CD4-positive, alpha-beta T cell (primary cell): ENCODE measurements around the gene SPRED2. TPM values are rescaled to one million over a fixed set of nuclear protein-coding genes. Genes with fewer than 3 reads are reported as not detected.

Experiments used
- ATAC-seq: fragments of 200-7000 bp; cut with Tn5 transposase; one replicate; pipeline ENCODE4 v1.10.0; 2022; ENCODE audit warnings: mild to moderate bottlenecking; ENCODE audit not compliant: poor library complexity
- CTCF ChIA-PET: fragments of 350-600 bp; sonication (Branson Sonifier 250); formaldehyde crosslinking; loops from one replicate; lab custom pipeline; 2021; ENCODE audit warnings: antibody characterized with exemption, inconsistent platforms; lab: Charles Lee
- POLR2A ChIA-PET: fragments of 350-600 bp; sonication (Branson Sonifier 250); formaldehyde crosslinking; loops from one replicate; lab custom pipeline; 2021; ENCODE audit warnings: antibody characterized with exemption, inconsistent platforms; lab: Charles Lee
- DNase-seq, 14 experiments: peaks; one replicate each; pipeline ENCODE4 v3.0.0-alpha.2; 2013 to 2020; ENCODE audit warnings: mixed read lengths in 2 of 14
- H3K27ac ChIP-seq, 2 donors: one replicate each; pipeline versions ENCODE4 v1.5.1 to v1.7.0; 2013; ENCODE audit warnings: low read length in 2 of 2, low read depth in 1 of 2, mild to moderate bottlenecking in 1 of 2
- H3K27me3 ChIP-seq, 2 experiments: 1 replicate in 1 of 2; 2 replicates in 1 of 2; pipeline versions ENCODE4 v1.6.1 to v1.7.0; 2013; ENCODE audit warnings: low read length in 2 of 2, control low read depth in 1 of 2, mild to moderate bottlenecking in 1 of 2, moderate library complexity in 1 of 2; ENCODE audit not compliant: insufficient read depth in 2 of 2, control insufficient read depth in 1 of 2
- H3K36me3 ChIP-seq: one replicate; pipeline ENCODE4 v1.6.1; 2013; ENCODE audit warnings: low read length, control low read depth; ENCODE audit not compliant: insufficient read depth
- H3K4me1 ChIP-seq: one replicate; pipeline ENCODE4 v1.6.1; 2013; ENCODE audit warnings: low read length, control low read depth; ENCODE audit not compliant: insufficient read depth
- H3K4me3 ChIP-seq: one replicate; pipeline ENCODE4 v1.5.1; 2013; ENCODE audit warnings: mild to moderate bottlenecking, low read length, moderate library complexity
- H3K9me3 ChIP-seq, 2 experiments: 1 replicate in 1 of 2; 2 replicates in 1 of 2; pipeline versions ENCODE4 v1.6.1 to v1.7.0; 2013; ENCODE audit warnings: low read length in 2 of 2, mild to moderate bottlenecking in 2 of 2, control low read depth in 1 of 2, moderate library complexity in 1 of 2; ENCODE audit not compliant: control insufficient read depth in 1 of 2, insufficient read depth in 1 of 2
- H3K27ac Mint-ChIP-seq: one replicate; pipeline ENCODE4 v1.8.0; 2020; ENCODE audit warnings: mixed read lengths
- H3K27me3 Mint-ChIP-seq: one replicate; pipeline ENCODE4 v1.8.0; 2021; ENCODE audit warnings: mixed read lengths
- H3K36me3 Mint-ChIP-seq: one replicate; pipeline ENCODE4 v1.8.0; 2021; ENCODE audit warnings: low read depth, mixed read lengths
- H3K4me1 Mint-ChIP-seq: one replicate; pipeline ENCODE4 v1.8.0; 2021; ENCODE audit warnings: low read depth, mixed read lengths
- H3K4me3 Mint-ChIP-seq: one replicate; pipeline ENCODE4 v1.8.0; 2020; ENCODE audit warnings: mild to moderate bottlenecking, mixed read lengths
- H3K9me3 Mint-ChIP-seq: one replicate; pipeline ENCODE4 v1.8.0; 2020; ENCODE audit warnings: mixed read lengths
- intact Hi-C, 2 experiments: fragments of 100-400 bp; cut with DNase I in 1 of 2; cut with micrococcal nuclease in 1 of 2; formaldehyde crosslinking; loops; one replicate each; pipeline versions ENCODE4 v1.15.1 to v1.9.0; 2023 to 2025; cut with DNase I, micrococcal nuclease
- total RNA-seq, 174 experiments: library from RNA in 2 of 174; stranded (reverse) in 2 of 174; gene quantifications; one replicate each; pipeline ENCODE4 v1.2.3 and lab custom pipeline; 2021 to 2026
- TF ChIP-seq, protein P1 (sequence below): fragments of 200-600 bp; IDR thresholded peaks from one replicate; pipeline ENCODE4 v1.8.0; 2022; ENCODE audit warnings: antibody characterized with exemption, mild to moderate bottlenecking

Gene SPRED2
- total RNA-seq, 2 experiments from 2014 or later = 2.5 to 2.8 TPM

GRCh38 chr2:65353046-65353445 lies 79.4 kb downstream of the SPRED2 start:
- Histone ChIP-seq H3K27ac (no peak overlapping the region), H3K4me1 (no peaks in the 10 kb centered on the region), H3K36me3 (no peaks in the 10 kb centered on the region), H3K9me3 (no peaks in the 10 kb centered on the region), H3K27me3 (no peaks in the 10 kb centered on the region), H3K4me3 (no peak overlapping the region)
- Mint-ChIP-seq H3K27ac (no peak overlapping the region), H3K4me3 (no peak overlapping the region), H3K27me3 (no peaks in the 10 kb centered on the region), H3K9me3 (no peaks in the 10 kb centered on the region), H3K36me3 (no peaks in the 10 kb centered on the region), H3K4me1 (peaks cover 7% of the 10 kb centered on the region)
- ATAC-seq (no peak), DNase-seq (no peak)
- ChIA-PET CTCF (no interaction called here), POLR2A (no interaction called here)
- intact Hi-C loops = no loop called here
- TF ChIP-seq, protein P1, sequence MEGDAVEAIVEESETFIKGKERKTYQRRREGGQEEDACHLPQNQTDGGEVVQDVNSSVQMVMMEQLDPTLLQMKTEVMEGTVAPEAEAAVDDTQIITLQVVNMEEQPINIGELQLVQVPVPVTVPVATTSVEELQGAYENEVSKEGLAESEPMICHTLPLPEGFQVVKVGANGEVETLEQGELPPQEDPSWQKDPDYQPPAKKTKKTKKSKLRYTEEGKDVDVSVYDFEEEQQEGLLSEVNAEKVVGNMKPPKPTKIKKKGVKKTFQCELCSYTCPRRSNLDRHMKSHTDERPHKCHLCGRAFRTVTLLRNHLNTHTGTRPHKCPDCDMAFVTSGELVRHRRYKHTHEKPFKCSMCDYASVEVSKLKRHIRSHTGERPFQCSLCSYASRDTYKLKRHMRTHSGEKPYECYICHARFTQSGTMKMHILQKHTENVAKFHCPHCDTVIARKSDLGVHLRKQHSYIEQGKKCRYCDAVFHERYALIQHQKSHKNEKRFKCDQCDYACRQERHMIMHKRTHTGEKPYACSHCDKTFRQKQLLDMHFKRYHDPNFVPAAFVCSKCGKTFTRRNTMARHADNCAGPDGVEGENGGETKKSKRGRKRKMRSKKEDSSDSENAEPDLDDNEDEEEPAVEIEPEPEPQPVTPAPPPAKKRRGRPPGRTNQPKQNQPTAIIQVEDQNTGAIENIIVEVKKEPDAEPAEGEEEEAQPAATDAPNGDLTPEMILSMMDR = no peak

- ChIA-PET POLR2A (no interaction called here), CTCF (no interaction called here)
- no peaks in the 10 kb centered on the region for H3K4me1 ChIP-seq
- no peak for DNase-seq
- H3K36me3 Mint-ChIP-seq = no peaks in the 10 kb centered on the region
- H3K27me3 Mint-ChIP-seq = no peaks in the 10 kb centered on the region
- no peak overlapping the region for H3K4me3 ChIP-seq
- no peaks in the 10 kb centered on the region for H3K9me3 Mint-ChIP-seq
- ATAC-seq = no peak
- no peak overlapping the region for H3K27ac Mint-ChIP-seq
- no peaks in the 10 kb centered on the region for H3K36me3 ChIP-seq
- intact Hi-C loops = no loop called here
- no peak overlapping the region for H3K27ac ChIP-seq
- TF ChIP-seq, protein P1 = no peak
- H3K4me3 Mint-ChIP-seq = no peak overlapping the region
- peaks cover 7% of the 10 kb centered on the region for H3K4me1 Mint-ChIP-seq
- no peaks in the 10 kb centered on the region for H3K9me3 ChIP-seq
- no peaks in the 10 kb centered on the region for H3K27me3 ChIP-seq
These were observed 80.3 kb downstream of the SPRED2 start for GRCh38 chr2:65351948-65352595.

DNA sequence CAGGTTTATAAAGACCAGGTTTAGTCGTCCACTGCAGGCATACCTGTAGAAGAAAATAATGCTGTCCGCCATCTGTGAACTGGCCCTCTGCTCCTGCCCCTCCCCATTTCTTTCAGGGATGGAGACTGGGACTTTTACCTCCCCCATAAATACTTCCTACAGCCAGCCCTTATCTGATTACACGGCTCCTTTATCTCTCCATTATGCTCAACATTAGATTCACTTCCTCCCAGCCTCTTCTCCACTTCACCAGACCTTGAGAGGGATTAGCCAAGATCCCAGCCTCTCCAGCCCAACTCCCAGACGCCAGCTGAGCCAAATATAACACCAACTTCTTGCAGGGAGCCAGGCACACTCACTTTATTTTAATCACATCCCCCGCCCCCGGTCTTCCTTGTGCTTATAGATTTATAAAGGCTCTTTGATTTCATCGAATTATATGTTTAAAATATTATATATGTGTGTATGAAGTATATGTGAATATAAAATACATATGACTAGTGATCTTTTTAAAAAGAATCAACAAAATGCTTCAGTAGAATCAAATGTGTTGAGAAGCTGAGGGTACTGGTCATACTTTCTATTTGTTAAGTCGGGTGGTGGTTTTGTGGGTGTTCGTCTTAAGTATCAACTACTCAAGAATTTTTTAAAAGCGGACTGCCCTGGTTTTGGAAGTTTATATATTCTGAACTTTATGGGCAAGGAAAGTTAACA lies 81.0 kb downstream of the SPRED2 start:
- H3K27me3 Mint-ChIP-seq = no peaks in the 10 kb centered on the region
- no peak overlapping the region for H3K27ac Mint-ChIP-seq
- no peaks in the 10 kb centered on the region for H3K9me3 Mint-ChIP-seq
- Histone ChIP-seq H3K27ac (no peak overlapping the region), H3K9me3 (no peaks in the 10 kb centered on the region), H3K4me1 (no peaks in the 10 kb centered on the region), H3K36me3 (no peaks in the 10 kb centered on the region), H3K27me3 (no peaks in the 10 kb centered on the region), H3K4me3 (no peak overlapping the region)
- intact Hi-C loops = no loop called here
- H3K36me3 Mint-ChIP-seq = no peaks in the 10 kb centered on the region
- ATAC-seq (no peak), DNase-seq (no peak)
- ChIA-PET POLR2A (no interaction called here), CTCF (no interaction called here)
- TF ChIP-seq, protein P1 = no peak
- no peak overlapping the region for H3K4me3 Mint-ChIP-seq
- H3K4me1 Mint-ChIP-seq = peaks cover 7% of the 10 kb centered on the region
